Measurements from ENCODE around the gene HSD11B1L.

GRCh38 chr19:5661483-5661882 is 19.3 kb upstream of the HSD11B1L start:
- TF ChIP-seq POLR2A (IDR thresholded peaks at IDR 0.05) (no peak), CTCF (IDR thresholded peaks at IDR 0.05) (no peak)

All from tibial nerve (tissue), 3 donors.